ENCODE measurements around the gene ARRDC2. TPM values are rescaled to one million over a fixed set of nuclear protein-coding genes. Genes with fewer than 3 reads are reported as not detected.

Gene ARRDC2
- total and polyA plus RNA-seq, 2 experiments from 2014 or later = 3.9 to 5.5 TPM

GRCh38 chr19:17977488-17977887, 30.5 kb upstream of the ARRDC2 start:
- DNase-seq (ENCODE audit: low spot score) = no peak
- no peak overlapping the region for H3K4me3 ChIP-seq
- H2AFZ ChIP-seq = no peak overlapping the region
- H3K4me2 ChIP-seq = no peak overlapping the region
- no peak overlapping the region for H3K27ac ChIP-seq
- TF ChIP-seq EZH2 (IDR thresholded peaks at IDR 0.05; ENCODE audit: borderline replicate concordance) (no peak), EZH2phosphoT487 (IDR thresholded peaks at IDR 0.05; ENCODE audit: low read depth, severe bottlenecking, unreplicated experiment) (no peak), CTCF (IDR thresholded peaks at IDR 0.05; ENCODE audit: poor library complexity) (no peak)
- H3K9me3 ChIP-seq (ENCODE audit: low read depth) = no peaks in the 10 kb centered on the region
- H3K9me2 ChIP-seq (replicated peaks; ENCODE audit: insufficient read depth) = no peaks in the 10 kb centered on the region
- no peaks in the 10 kb centered on the region for H3K79me2 ChIP-seq
- H3K36me3 ChIP-seq (replicated peaks; ENCODE audit: insufficient read depth, low read depth) = no peaks in the 10 kb centered on the region
- WGBS (ENCODE audit: low lambda C conversion rate, missing lambda C conversion rate) = 72% methylated on average over 7 of the region's 7 CpGs
- H4K20me1 ChIP-seq (ENCODE audit: insufficient read depth, poor library complexity, severe bottlenecking) = no peaks in the 10 kb centered on the region
- H3K27me3 ChIP-seq = no peaks in the 10 kb centered on the region
- H3K4me1 ChIP-seq (ENCODE audit: insufficient read depth) = no peaks in the 10 kb centered on the region

- Histone ChIP-seq H3K27ac (no peak overlapping the region), H3K9me2 (replicated peaks; ENCODE audit: insufficient read depth) (no peaks in the 10 kb centered on the region), H3K9me3 (ENCODE audit: low read depth) (no peaks in the 10 kb centered on the region), H3K4me1 (ENCODE audit: insufficient read depth) (no peaks in the 10 kb centered on the region), H2AFZ (no peak overlapping the region), H4K20me1 (ENCODE audit: insufficient read depth, poor library complexity, severe bottlenecking) (no peaks in the 10 kb centered on the region), H3K4me3 (no peak overlapping the region), H3K79me2 (no peaks in the 10 kb centered on the region), H3K36me3 (replicated peaks; ENCODE audit: insufficient read depth, low read depth) (no peaks in the 10 kb centered on the region), H3K27me3 (no peaks in the 10 kb centered on the region), H3K4me2 (no peak overlapping the region)
- no peak for DNase-seq (ENCODE audit: low spot score)
- WGBS (ENCODE audit: low lambda C conversion rate, missing lambda C conversion rate) = 98% methylated on average over 29 of the region's 38 CpGs
- no peak for TF ChIP-seq CTCF (IDR thresholded peaks at IDR 0.05; ENCODE audit: poor library complexity)
- no peak for TF ChIP-seq EZH2 (IDR thresholded peaks at IDR 0.05; ENCODE audit: borderline replicate concordance)
- TF ChIP-seq EZH2phosphoT487 (IDR thresholded peaks at IDR 0.05; ENCODE audit: low read depth, severe bottlenecking, unreplicated experiment) = no peak
Measured at GRCh38 chr19:17981611-17982010, 26.4 kb upstream of the ARRDC2 start.

GRCh38 chr19:17982430-17982829, 25.5 kb upstream of the ARRDC2 start:
- Histone ChIP-seq H3K4me1 (ENCODE audit: insufficient read depth) (no peaks in the 10 kb centered on the region), H4K20me1 (ENCODE audit: insufficient read depth, poor library complexity, severe bottlenecking) (no peaks in the 10 kb centered on the region), H3K9me2 (replicated peaks; ENCODE audit: insufficient read depth) (no peaks in the 10 kb centered on the region), H3K4me2 (no peak overlapping the region), H3K27ac (no peak overlapping the region), H2AFZ (no peak overlapping the region), H3K36me3 (replicated peaks; ENCODE audit: insufficient read depth, low read depth) (no peaks in the 10 kb centered on the region), H3K4me3 (no peak overlapping the region), H3K79me2 (no peaks in the 10 kb centered on the region), H3K27me3 (no peaks in the 10 kb centered on the region), H3K9me3 (ENCODE audit: low read depth) (no peaks in the 10 kb centered on the region)
- DNase-seq (ENCODE audit: low spot score) = no peak
- WGBS (ENCODE audit: low lambda C conversion rate, missing lambda C conversion rate) = 91% methylated on average over 22 of the region's 22 CpGs
- TF ChIP-seq EZH2 (IDR thresholded peaks at IDR 0.05; ENCODE audit: borderline replicate concordance) (no peak), CTCF (IDR thresholded peaks at IDR 0.05; ENCODE audit: poor library complexity) (no peak), EZH2phosphoT487 (IDR thresholded peaks at IDR 0.05; ENCODE audit: low read depth, severe bottlenecking, unreplicated experiment) (no peak)
